Motor neuron (in vitro differentiated cells): ENCODE results near the gene EGR4. TPM values are rescaled to one million over a fixed set of nuclear protein-coding genes. Genes with fewer than 3 reads are reported as not detected.

Experiments
- ATAC-seq, 8 experiments: fragments of 200-7000 bp; cut with Tn5 transposase; replicated peaks in 6 of 8; 2 replicates each; pipeline ENCODE4 v1.8.0; 2021; ENCODE audit warnings: mild to moderate bottlenecking in 8 of 8, moderate library complexity in 8 of 8
- H3K27ac ChIP-seq, 2 donors: fragments of 250-450 bp; sonication (Bioruptor Pico); 2 replicates each; pipeline ENCODE4 v1.9.0; 2021; ENCODE audit warnings: antibody characterized with exemption in 2 of 2, mild to moderate bottlenecking in 2 of 2, moderate library complexity in 1 of 2
- H3K4me1 ChIP-seq, 2 donors: fragments of 250-450 bp; sonication (Bioruptor Pico); replicated peaks in 1 of 2; 2 replicates each; pipeline ENCODE4 v1.6.1; 2021; ENCODE audit warnings: antibody characterized with exemption in 2 of 2, mild to moderate bottlenecking in 2 of 2, moderate library complexity in 1 of 2
- H3K4me3 ChIP-seq, 5 donors: fragments of 250-450 bp; sonication (Bioruptor Pico); 2 replicates each; pipeline ENCODE4 v1.9.0; 2021; ENCODE audit warnings: antibody characterized with exemption in 5 of 5, mild to moderate bottlenecking in 5 of 5, moderate library complexity in 4 of 5
- WGBS, 10 experiments: fragments of 450-650 bp; shearing (Covaris generic); methylation state at CpG; one replicate each; pipeline ENCODE4 v1.0.0; 2022; 5-methylcytosine and 5-hydroxymethylcytosine counted together
- in situ Hi-C, 9 experiments: fragments of 400-800 bp; cut with MboI; loops; one replicate each; pipeline ENCODE4 v1.15.0; 2021; ENCODE audit warnings: low sequenced_read_pairs in 9 of 9, low pct_unique_long_range_greater_than_20kb in 2 of 9; ENCODE audit not compliant: unreplicated experiment in 9 of 9
- total RNA-seq, 8 experiments: library from RNA; unstranded; fragments of 300-600 nt; gene quantifications; 2 replicates each; pipeline versions ENCODE4 v1.2.3 to v1.2.4, GENCODE V29; 2022

Gene EGR4
- total RNA-seq, 8 experiments from 2014 or later: 0.09 to 0.47 (median 0.24) TPM; not detected in 4

DNA sequence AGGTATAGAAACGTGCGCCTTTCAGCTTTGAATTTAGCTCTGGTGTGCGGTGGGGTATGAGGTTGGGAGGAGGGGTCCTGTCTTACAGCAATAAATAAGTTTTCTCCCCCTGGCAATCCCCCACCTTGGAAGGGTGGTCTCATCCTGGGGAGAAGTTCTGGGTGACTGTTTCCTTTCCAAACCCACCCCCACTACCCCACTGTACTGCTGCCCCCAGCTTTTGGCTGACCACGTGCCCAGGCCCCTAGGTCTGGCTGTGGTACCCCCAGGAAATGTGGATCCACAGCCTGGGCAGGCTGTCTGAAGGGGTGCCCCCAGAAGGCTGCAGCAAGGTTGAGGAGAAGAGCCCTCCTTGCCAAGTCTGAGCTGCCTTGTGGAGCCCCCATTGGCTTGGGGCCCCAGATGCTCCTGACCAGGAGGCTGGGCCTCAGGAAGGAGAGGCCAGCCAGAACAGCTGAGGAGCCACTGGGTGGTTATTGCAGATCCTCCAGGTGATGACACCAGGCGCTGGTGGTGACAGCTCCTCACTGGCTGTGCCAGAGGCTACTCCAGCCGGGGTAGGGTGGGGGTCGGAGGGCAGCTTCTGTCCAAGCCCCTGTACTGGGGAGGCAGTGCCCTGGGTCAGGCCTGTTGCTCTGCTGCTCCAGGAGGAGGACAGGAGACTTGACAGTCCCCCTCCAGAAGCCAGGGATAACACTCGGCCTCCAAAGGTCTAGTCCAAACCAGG lies 35.0 kb downstream of the EGR4 start:
- 83 to 100% (median 87%) methylated on average over 1 to 3 of the region's 8 CpGs; no CpG with 5 or more reads in 7 of the 10 experiments for WGBS, 10 experiments
- in situ Hi-C loops: no loop called here
- no peaks in the 10 kb centered on the region for H3K4me1 ChIP-seq
- ATAC-seq: no peak
- no peak overlapping the region for H3K27ac ChIP-seq
- no peak overlapping the region for H3K4me3 ChIP-seq

DNA sequence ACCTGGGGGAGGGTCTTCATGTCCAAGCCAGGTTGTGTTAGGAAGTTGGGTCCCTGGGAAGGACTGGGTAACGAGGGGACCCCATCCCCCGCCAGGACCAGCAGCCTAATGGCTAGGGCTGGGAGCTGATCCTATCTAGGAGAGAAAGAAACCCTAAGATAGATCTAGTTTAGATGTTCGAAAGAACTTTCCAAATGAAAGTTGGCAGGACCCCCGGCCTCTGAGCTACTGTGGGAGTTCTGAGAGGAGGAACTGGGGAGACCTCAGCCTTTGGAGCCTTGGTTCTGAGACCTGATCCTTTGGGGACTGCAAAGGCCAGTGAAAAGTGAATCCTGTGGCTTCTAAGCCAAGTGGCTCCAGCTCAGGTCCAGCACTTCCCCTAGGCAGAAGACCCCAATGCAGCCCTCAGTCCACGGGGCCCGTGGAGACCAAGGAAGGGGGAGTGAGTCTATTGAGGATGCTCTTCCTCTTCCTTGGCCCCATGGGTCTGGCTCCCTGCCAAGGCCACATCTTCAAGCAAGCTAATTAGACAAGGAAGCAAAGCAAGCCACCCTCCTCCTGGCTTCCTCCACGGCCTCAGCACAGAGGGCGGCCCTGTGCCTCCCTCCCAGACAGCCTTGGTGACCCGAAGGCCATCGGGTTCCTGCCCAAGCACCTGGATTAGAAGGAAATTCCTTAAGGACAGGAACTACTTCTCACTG lies 35.8 kb downstream of the EGR4 start:
- in situ Hi-C loops: no loop called here
- no peak for ATAC-seq
- H3K27ac ChIP-seq: no peak overlapping the region
- WGBS, 10 experiments: 60 to 100% (median 93%) methylated on average over 1 to 6 of the region's 10 CpGs; no CpG with 5 or more reads in 4 of the 10 experiments
- H3K4me1 ChIP-seq: no peaks in the 10 kb centered on the region
- H3K4me3 ChIP-seq: no peak overlapping the region

DNA sequence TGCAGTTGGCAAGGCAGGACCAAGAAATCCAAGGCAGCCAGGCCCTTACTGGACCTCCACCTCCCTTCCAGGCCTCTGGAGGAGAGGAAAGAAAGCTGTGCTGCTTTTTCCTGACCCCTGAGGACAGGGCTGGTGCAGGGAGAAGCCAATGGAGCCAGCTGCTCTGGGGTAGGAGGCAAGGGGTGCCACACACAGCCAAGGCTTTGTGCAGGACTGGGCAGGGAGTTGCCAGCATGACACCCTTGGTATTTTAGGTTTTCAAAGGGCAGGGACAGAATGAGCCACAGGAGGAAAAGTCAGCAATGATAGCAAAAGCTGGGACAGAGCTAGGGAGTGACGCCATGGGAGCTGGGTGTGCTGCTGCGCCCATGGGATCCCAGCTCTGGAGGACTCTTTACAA lies 36.3 kb downstream of the EGR4 start:
- Histone ChIP-seq H3K4me3 (no peak overlapping the region), H3K27ac (no peak overlapping the region), H3K4me1 (no peaks in the 10 kb centered on the region)
- in situ Hi-C loops: no loop called here
- peak in 1 of 8 experiments; percentile 3 for ATAC-seq
- WGBS, 10 experiments: 80% methylated on average over 1 of the region's 2 CpGs; no CpG with 5 or more reads in 9 of the 10 experiments

DNA sequence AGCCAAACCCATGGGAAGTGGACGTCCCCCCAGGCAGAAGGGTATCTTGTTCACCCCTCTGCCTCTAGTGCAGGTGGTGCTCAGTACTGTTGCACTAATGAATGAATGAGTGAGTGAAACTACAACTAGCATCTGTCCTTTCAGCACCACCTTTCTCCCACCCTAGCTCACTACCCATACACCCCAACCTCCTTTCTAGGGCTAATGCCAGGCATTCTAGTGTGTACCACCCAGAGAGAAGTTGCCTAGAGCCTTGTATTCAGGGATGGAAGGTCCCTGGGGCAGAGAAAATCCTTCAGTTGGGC lies 36.8 kb downstream of the EGR4 start:
- Histone ChIP-seq H3K4me1 (no peaks in the 10 kb centered on the region), H3K27ac (no peak overlapping the region), H3K4me3 (no peak overlapping the region)
- in situ Hi-C loops: no loop called here
- ATAC-seq: peak in 1 of 8 experiments; percentile 13
- WGBS, 10 experiments: 29 to 60% methylated on average over 1 of the region's 1 CpG; no CpG with 5 or more reads in 8 of the 10 experiments

DNA sequence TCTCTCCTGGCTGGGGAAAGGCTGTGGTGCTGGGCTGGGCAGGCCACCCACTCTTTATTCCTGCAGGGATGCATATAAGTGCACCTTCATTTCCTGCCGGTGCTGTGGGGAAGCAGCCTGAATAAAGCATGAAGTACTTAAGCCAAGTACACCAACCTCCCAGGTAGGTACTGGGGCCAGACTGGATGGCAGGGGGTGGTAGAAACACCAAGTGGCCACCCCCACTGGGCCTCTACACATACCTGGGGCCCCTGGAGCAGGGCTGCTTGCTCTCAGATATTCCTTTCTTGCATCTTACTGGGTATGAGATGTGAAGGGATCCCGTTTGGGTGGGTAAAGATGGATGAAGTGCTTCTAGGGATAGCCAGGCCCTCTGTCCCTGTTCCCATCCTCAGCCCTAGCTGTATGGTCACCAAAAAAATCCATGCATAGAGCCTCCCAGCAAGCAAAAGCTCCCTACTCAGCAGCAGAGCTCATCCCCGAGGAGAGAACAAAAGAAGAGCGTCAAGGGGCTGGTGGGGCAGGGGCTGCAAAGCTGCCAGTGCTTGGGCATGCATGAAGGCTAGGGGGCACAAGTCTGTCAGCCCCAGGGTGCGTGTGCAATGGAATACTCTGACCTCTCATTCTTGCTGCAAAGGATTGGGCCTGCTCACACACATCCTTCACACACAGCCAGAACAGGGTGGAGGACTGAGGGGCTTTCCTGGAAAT lies 37.3 kb downstream of the EGR4 start:
- ATAC-seq: peak in 1 of 8 experiments; percentile 15
- WGBS, 10 experiments: 20 to 86% (median 52%) methylated on average over 1 to 3 of the region's 5 CpGs; no CpG with 5 or more reads in 4 of the 10 experiments
- in situ Hi-C loops: no loop called here
- Histone ChIP-seq H3K4me3 (no peak overlapping the region), H3K4me1 (no peaks in the 10 kb centered on the region), H3K27ac (no peak overlapping the region)

DNA sequence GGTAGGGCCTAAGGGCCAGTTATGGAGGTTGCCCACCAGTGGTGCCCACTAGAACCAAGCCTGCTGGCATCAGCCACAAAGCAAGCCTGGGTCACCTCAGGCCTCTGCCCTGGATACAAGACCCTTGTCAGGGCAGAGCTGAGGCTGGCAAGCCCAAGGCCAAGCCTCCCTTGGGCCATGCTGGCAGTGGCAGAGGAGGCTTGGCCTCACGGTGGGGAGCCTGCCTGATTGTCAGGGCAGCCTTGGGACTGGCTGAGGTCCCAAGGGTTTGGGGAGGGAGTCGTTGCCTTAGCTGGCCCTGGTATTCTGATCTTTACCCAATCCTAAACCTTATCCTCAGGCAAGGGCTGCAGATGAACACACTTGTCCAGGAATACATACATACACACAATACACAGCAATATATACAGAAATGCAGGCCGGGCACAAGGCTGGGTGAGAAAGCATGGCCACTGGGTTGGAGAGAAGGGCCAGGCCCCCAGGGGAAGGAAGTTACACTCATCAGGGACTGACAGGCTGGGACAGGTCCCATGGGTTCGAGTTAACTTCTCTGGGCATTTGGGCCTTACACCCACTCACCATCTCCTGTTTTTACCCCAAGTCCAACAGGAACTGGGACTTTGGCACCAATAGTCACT lies 38.2 kb downstream of the EGR4 start:
- in situ Hi-C loops: no loop called here
- no peaks in the 10 kb centered on the region for H3K4me1 ChIP-seq
- no peak overlapping the region for H3K4me3 ChIP-seq
- WGBS, 10 experiments: 50 to 100% (median 83%) methylated on average over 1 to 3 of the region's 4 CpGs; no CpG with 5 or more reads in 5 of the 10 experiments
- no peak overlapping the region for H3K27ac ChIP-seq
- ATAC-seq: no peak

DNA sequence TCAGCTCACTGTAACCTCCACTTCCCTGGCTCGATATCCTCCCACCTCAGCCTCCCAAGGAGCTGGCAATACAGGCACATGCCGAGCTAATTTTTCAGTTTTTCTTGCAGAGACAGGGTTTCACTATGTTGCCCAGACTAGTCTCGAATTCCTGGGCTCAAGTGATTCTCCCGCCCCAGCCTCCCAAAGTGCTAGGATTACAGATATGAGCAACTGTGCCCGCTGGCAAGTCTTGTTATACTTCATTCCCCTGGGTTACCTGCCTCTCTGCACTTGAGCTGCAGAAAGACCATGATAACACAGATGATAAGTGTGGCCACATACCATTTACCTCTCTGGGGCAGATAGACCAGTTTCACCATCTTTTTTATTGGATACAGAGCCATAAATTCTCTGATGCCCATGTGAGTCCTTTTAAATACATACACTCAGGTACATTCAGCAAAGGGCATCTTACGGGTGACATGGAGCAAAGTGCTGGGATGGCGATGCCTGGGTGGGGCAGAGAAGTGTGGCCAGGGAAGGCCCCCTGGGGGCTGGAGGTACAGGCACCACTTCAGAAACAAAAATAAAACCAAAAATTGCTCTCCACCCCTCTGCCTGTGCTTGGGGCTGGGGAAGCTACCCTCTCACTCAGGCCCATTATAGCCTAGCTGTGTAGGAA lies 38.9 kb downstream of the EGR4 start:
- 96 to 100% (median 98%) methylated on average over 3 to 6 of the region's 7 CpGs; no CpG with 5 or more reads in 5 of the 10 experiments for WGBS, 10 experiments
- Histone ChIP-seq H3K4me1 (no peaks in the 10 kb centered on the region), H3K27ac (no peak overlapping the region), H3K4me3 (no peak overlapping the region)
- ATAC-seq: no peak
- in situ Hi-C loops: no loop called here

DNA sequence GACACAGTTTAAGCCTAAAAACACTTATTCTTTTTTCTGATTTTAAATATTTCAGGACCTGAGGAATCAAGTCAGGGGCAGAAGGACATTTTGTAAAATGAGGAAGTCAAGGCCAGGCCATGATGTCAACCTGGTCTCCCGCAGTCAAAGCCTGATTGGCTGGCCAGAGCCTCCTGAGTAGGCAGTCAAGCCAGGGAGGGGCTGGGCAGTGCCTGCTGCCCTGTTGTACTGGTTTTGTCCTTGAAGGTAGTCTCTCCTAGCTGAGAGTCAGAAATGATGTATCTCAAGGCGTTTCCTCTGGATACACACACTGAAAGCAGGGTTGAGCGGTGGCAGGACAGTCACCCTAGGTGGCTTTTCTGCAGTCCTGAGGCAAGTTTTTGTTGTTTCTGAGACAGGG lies 39.4 kb downstream of the EGR4 start:
- WGBS, 10 experiments: 33 to 100% (median 88%) methylated on average over 1 to 3 of the region's 3 CpGs; no CpG with 5 or more reads in 3 of the 10 experiments
- no peaks in the 10 kb centered on the region for H3K4me1 ChIP-seq
- H3K4me3 ChIP-seq: no peak overlapping the region
- no peak for ATAC-seq
- in situ Hi-C loops: no loop called here
- no peak overlapping the region for H3K27ac ChIP-seq

DNA sequence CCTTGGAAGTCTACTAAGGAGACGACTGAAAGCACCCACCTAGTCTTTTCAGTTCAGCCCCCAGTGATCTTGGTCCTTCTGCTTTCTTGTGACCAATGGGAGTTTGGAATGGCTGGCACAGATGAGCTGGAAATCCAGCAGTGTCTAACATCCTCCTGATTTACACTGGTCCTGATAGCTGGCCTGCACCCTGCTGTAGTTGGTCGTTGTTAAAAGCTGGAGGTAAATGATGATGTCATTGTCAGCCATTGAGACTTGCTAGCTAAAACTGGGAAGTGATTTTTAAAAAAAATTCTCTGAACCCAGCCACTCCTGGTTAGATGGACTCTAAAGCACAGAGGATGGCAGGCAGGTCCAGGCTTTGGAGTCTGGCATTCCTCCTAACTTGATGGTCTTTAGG lies 39.9 kb downstream of the EGR4 start:
- H3K27ac ChIP-seq: no peak overlapping the region
- in situ Hi-C loops: no loop called here
- 0 to 100% (median 54%) methylated on average over 1 to 2 of the region's 2 CpGs; no CpG with 5 or more reads in 4 of the 10 experiments for WGBS, 10 experiments
- no peaks in the 10 kb centered on the region for H3K4me1 ChIP-seq
- ATAC-seq: peak in 5 of 8 experiments; percentile 12 to 67 (median 29)
- no peak overlapping the region for H3K4me3 ChIP-seq

DNA sequence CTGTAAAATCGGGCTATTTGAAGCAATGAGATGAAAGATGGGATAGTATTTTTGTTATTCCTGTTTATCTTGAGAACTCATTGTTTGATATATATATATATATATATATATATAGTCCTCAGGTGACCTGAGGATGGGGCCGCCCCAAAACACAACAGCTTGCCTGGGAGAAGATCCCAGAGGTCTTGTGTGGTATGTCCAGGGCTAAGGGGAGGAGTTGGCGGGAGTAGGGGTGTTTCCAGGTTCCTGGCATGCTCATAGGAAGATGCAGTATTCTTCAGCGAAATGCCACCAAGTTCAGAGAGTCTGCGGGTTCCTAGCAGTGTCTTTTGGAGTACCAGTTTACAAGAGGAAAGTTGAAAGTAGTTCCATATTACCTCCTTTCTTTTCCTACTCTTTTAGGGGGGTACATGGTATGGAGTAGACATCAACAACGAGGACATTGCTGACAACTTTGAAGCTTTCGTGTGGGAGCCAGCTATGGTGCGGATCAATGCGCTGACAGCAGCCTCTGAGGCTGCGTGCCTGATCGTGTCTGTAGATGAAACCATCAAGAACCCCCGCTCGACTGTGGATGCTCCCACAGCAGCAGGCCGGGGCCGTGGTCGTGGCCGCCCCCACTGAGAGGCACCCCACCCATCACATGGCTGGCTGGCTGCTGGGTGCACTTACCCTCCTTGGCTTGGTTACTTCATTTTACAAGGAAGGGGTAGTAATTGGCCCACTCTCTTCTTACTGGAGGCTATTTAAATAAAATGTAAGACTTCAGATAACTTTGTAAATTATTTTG lies 40.9 kb downstream of the EGR4 start:
- Histone ChIP-seq H3K27ac (no peak overlapping the region), H3K4me1 (no peaks in the 10 kb centered on the region), H3K4me3 (no peak overlapping the region)
- ATAC-seq: no peak
- 60 to 98% (median 94%) methylated on average over 1 to 13 of the region's 17 CpGs; no CpG with 5 or more reads in 2 of the 10 experiments for WGBS, 10 experiments
- in situ Hi-C loops: no loop called here

DNA sequence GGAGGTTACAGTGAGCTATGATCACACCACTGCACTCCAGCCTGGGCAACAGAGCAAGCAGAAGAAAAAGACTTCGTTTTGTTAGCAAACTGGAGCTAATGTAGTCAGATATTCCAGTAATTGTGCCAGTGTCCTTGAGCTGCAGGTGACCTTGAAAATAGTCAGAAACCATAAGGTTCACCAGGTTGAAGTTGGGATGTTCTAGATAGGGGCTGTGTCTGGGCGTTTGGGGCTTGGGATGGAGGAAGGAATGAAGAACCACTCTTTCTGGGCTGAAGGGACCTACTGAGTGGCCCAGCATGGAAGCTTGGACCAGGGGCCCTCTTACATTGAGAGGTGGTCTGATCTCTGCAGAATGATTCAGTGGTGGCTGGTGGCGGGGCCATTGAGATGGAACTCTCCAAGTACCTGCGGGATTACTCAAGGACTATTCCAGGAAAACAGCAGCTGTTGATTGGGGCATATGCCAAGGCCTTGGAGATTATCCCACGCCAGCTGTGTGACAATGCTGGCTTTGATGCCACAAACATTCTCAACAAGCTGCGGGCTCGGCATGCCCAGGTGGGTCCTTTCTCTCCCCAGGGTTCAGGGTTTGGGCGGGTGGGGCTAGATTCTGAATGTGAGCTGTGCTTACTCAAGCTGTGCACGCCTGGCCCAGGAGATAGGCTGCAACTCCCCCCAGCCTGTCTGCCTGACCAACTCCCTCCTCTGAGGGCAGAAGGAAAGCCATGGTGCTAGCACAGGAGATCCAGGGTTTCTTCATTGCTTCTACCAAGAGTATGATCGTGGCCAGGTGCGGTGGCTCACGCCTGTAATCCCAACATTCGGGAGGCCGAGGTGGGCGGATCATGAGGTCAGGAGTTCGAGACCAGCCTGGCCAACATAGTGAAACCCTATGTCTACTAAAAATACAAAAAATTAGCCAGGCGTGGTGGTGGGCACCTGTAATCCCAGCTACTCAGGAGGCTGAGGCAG lies 42.2 kb downstream of the EGR4 start:
- Histone ChIP-seq H3K4me3 (no peak overlapping the region), H3K4me1 (no peaks in the 10 kb centered on the region), H3K27ac (no peak overlapping the region)
- in situ Hi-C loops: no loop called here
- ATAC-seq: no peak
- 40 to 100% (median 86%) methylated on average over 1 to 10 of the region's 17 CpGs; no CpG with 5 or more reads in 3 of the 10 experiments for WGBS, 10 experiments
